ENCODE measurements around the gene CNFN.

- TF ChIP-seq CTCF (IDR thresholded peaks at IDR 0.05), result no peak
- no peak for TF ChIP-seq EP300 (IDR thresholded peaks at IDR 0.05)
- TF ChIP-seq POLR2AphosphoS5 (IDR thresholded peaks at IDR 0.05), result no peak
- no peak for TF ChIP-seq POLR2A (IDR thresholded peaks at IDR 0.05)
These were observed 26.3 kb downstream of the CNFN start for GRCh38 chr19:42363614-42364346.
